OCI-LY1 (cell line): ENCODE results near the gene TSPAN10.

ENCODE experiments used
- H2AFZ ChIP-seq: fragments of 200-600 bp; sonication (generic), shearing (Covaris generic); 2 replicates; pipeline ENCODE4 v1.6.0; 2014; ENCODE audit warnings: antibody characterized with exemption, mild to moderate bottlenecking, low read length
- H3F3A ChIP-seq: fragments of 200-600 bp; sonication (generic), shearing (Covaris generic); 2 replicates; pipeline ENCODE4 v1.6.0; 2014; ENCODE audit warnings: mild to moderate bottlenecking, antibody characterized with exemption, low read length, moderate library complexity; ENCODE audit not compliant: insufficient read depth
- H3K27ac ChIP-seq: fragments of 200-600 bp; sonication (generic); 2 replicates; pipeline ENCODE4 v1.5.1; 2014; ENCODE audit warnings: low read length, mixed run types, mild to moderate bottlenecking, low read depth; ENCODE audit not compliant: poor library complexity, severe bottlenecking
- H3K27me3 ChIP-seq: fragments of 200-600 bp; sonication (generic); 2 replicates; pipeline ENCODE4 v1.6.0; 2014; ENCODE audit warnings: antibody characterized with exemption, mild to moderate bottlenecking, low read length, moderate library complexity; ENCODE audit not compliant: insufficient read depth
- H3K36me3 ChIP-seq: fragments of 200-600 bp; sonication (generic); 2 replicates; pipeline ENCODE4 v1.6.1; 2014; ENCODE audit warnings: mild to moderate bottlenecking, antibody characterized with exemption, low read length, moderate library complexity, mixed read lengths; ENCODE audit not compliant: insufficient read depth
- H3K4me1 ChIP-seq: fragments of 200-600 bp; sonication (generic); 2 replicates; pipeline ENCODE4 v1.5.1; 2014; ENCODE audit warnings: mild to moderate bottlenecking, low read length, moderate library complexity; ENCODE audit not compliant: insufficient read depth, severe bottlenecking
- H3K4me2 ChIP-seq: fragments of 200-600 bp; sonication (generic), shearing (Covaris generic); 2 replicates; pipeline ENCODE4 v1.6.1; 2014; ENCODE audit warnings: low read length
- H3K4me3 ChIP-seq: fragments of 200-600 bp; sonication (generic); 2 replicates; pipeline ENCODE4 v1.5.1; 2014; ENCODE audit warnings: low read length, low read depth, mild to moderate bottlenecking, mixed read lengths; ENCODE audit not compliant: poor library complexity, severe bottlenecking
- H3K79me2 ChIP-seq: fragments of 200-600 bp; shearing (Covaris generic); 2 replicates; pipeline ENCODE4 v1.6.1; 2016; ENCODE audit warnings: mixed run types, low read length, mixed read lengths; ENCODE audit not compliant: insufficient read depth
- H3K9ac ChIP-seq: fragments of 200-600 bp; sonication (generic), shearing (Covaris generic); 2 replicates; pipeline ENCODE4 v1.6.1; 2014; ENCODE audit warnings: mild to moderate bottlenecking, low read length, mixed read lengths
- H3K9me2 ChIP-seq: fragments of 200-600 bp; sonication (generic), shearing (Covaris generic); 2 replicates; pipeline ENCODE4 v1.6.1; 2014; ENCODE audit warnings: low read depth, mild to moderate bottlenecking, low read length, mixed read lengths
- H3K9me3 ChIP-seq: fragments of 200-600 bp; shearing (Covaris generic); 2 replicates; pipeline ENCODE4 v1.6.1; 2014; ENCODE audit warnings: low read length, mixed read lengths
- H4K20me1 ChIP-seq: fragments of 200-600 bp; sonication (generic), shearing (Covaris generic); 2 replicates; pipeline ENCODE4 v1.6.0; 2016; ENCODE audit warnings: mild to moderate bottlenecking, low read length; ENCODE audit not compliant: insufficient read depth
- CTCF ChIP-seq: fragments of 200-600 bp; sonication (generic), shearing (Covaris generic); IDR thresholded peaks from 2 replicates; pipeline ENCODE4 v1.5.1; 2017; ENCODE audit warnings: mild to moderate bottlenecking, antibody characterized with exemption, low read length, moderate library complexity, mixed read lengths
- EZH2 ChIP-seq: fragments of 200-600 bp; sonication (generic), shearing (Covaris generic); IDR thresholded peaks from 2 replicates; pipeline ENCODE4 v1.8.0; 2017; ENCODE audit warnings: borderline replicate concordance, mixed run types, mild to moderate bottlenecking, antibody characterized with exemption, low read length, moderate library complexity, mixed read lengths

The TSPAN10 gene

GRCh38 chr17:81636505-81637288 is at the start of gene TSPAN10, which contains the start of gene NPLOC4:
TSPAN10 (plus strand) TSS chr17:81637196; CDS start chr17:81642413, 5,217 bp downstream.
NPLOC4 (minus strand) TSS chr17:81637112; CDS start chr17:81636930, 182 bp downstream.
- no peak for TF ChIP-seq EZH2
- TF ChIP-seq CTCF = no peak
- Histone ChIP-seq H3K36me3 (peaks cover 22% of the 10 kb centered on the region), H3K27ac (peak within 1 kb of the TSS; percentile 88), H3K4me1 (peaks cover 24% of the 10 kb centered on the region), H3K9ac (peak within 1 kb of the TSS; percentile 97), H3K79me2 (peaks cover 43% of the 10 kb centered on the region), H3K9me2 (no peaks in the 10 kb centered on the region), H3F3A (no peaks in the 10 kb centered on the region), H2AFZ (no peak within 1 kb of the TSS), H3K27me3 (no peaks in the 10 kb centered on the region), H4K20me1 (no peaks in the 10 kb centered on the region), H3K4me3 (peak within 1 kb of the TSS; percentile 98), H3K9me3 (no peaks in the 10 kb centered on the region), H3K4me2 (peak within 1 kb of the TSS; percentile 78)

DNA sequence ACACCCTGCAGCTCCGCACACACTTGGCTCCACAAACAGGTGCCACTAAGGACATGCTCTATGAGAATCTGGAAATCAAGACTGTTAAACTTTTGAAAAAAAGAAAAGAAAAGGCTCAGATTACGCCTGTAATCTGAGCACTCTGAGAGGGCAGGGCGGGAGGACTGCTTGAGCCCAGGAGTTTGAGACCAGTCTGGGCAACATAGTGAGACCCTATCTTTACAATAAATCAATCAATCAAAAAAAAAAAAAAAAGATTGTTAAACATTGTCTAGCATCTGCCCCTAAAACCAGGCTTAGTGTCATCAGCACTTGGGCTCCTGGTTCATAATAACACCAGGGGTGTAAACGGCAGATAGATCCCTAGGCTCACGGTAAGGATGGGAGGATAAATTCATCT is 47.4 kb upstream of the TSPAN10 start:
- H3K4me3 ChIP-seq = no peak overlapping the region
- no peaks in the 10 kb centered on the region for H3K79me2 ChIP-seq
- H3K36me3 ChIP-seq = peaks cover 92% of the 10 kb centered on the region
- H2AFZ ChIP-seq = no peak overlapping the region
- H3K27ac ChIP-seq = no peak overlapping the region
- no peak for TF ChIP-seq CTCF
- no peak for TF ChIP-seq EZH2
- H3K9me3 ChIP-seq = no peaks in the 10 kb centered on the region
- H3F3A ChIP-seq = no peaks in the 10 kb centered on the region
- no peaks in the 10 kb centered on the region for H4K20me1 ChIP-seq
- no peak overlapping the region for H3K9ac ChIP-seq
- no peaks in the 10 kb centered on the region for H3K4me1 ChIP-seq
- H3K9me2 ChIP-seq = no peaks in the 10 kb centered on the region
- H3K27me3 ChIP-seq = no peaks in the 10 kb centered on the region
- no peak overlapping the region for H3K4me2 ChIP-seq

GRCh38 chr17:81590121-81590520 is 46.9 kb upstream of the TSPAN10 start:
- no peak overlapping the region for H3K4me2 ChIP-seq
- no peaks in the 10 kb centered on the region for H3K9me3 ChIP-seq
- no peaks in the 10 kb centered on the region for H3K9me2 ChIP-seq
- no peak overlapping the region for H3K4me3 ChIP-seq
- TF ChIP-seq EZH2 = no peak
- no peak for TF ChIP-seq CTCF
- peaks cover 93% of the 10 kb centered on the region for H3K36me3 ChIP-seq
- H3K79me2 ChIP-seq = no peaks in the 10 kb centered on the region
- no peaks in the 10 kb centered on the region for H3F3A ChIP-seq
- no peak overlapping the region for H3K27ac ChIP-seq
- no peak overlapping the region for H2AFZ ChIP-seq
- no peak overlapping the region for H3K9ac ChIP-seq
- no peaks in the 10 kb centered on the region for H4K20me1 ChIP-seq
- no peaks in the 10 kb centered on the region for H3K27me3 ChIP-seq
- no peaks in the 10 kb centered on the region for H3K4me1 ChIP-seq
